Colonic mucosa (tissue), 4 donors: Measurements from ENCODE around the gene RMDN2. TPM values are rescaled to one million over a fixed set of nuclear protein-coding genes. Genes with fewer than 3 reads are reported as not detected.

Experiments used
- DNase-seq: peaks from one replicate; pipeline ENCODE4 v3.0.0-alpha.2; 2020
- H3K27ac ChIP-seq: fragments of 200-600 bp; one replicate; pipeline ENCODE4 v1.8.0; 2021
- H3K27me3 ChIP-seq: fragments of 200-600 bp; one replicate; pipeline ENCODE4 v1.8.0; 2021
- H3K36me3 ChIP-seq: fragments of 200-600 bp; one replicate; pipeline ENCODE4 v1.8.0; 2021
- H3K4me1 ChIP-seq: fragments of 200-600 bp; one replicate; pipeline ENCODE4 v1.8.0; 2021; ENCODE audit warnings: mild to moderate bottlenecking
- H3K4me3 ChIP-seq: fragments of 200-600 bp; one replicate; pipeline ENCODE4 v1.8.0; 2021
- H3K9ac ChIP-seq, 2 donors: one replicate each; pipeline ENCODE4 v1.7.0; 2013; ENCODE audit warnings: control low read depth in 2 of 2, low read depth in 2 of 2, low read length in 2 of 2
- H3K9me3 ChIP-seq: fragments of 200-600 bp; one replicate; pipeline ENCODE4 v1.8.0; 2021
- intact Hi-C: fragments of 100-400 bp; cut with DNase I; formaldehyde crosslinking; loops from one replicate; pipeline ENCODE4 v1.14.1; 2022
- total RNA-seq, 2 donors: library from RNA; stranded (reverse); fragmentation: NEBNext Ultra II Directional in 1 of 2; extraction: Animal tissue kit (Norgen Biotek cat#: 25700) in 1 of 2; gene quantifications; one replicate each; pipeline ENCODE4 v1.2.1, GENCODE V29; 2021
- TF ChIP-seq, protein P1 (sequence below): fragments of 200-600 bp; IDR thresholded peaks from one replicate; pipeline ENCODE4 v1.8.0; 2022; ENCODE audit warnings: antibody characterized with exemption, mild to moderate bottlenecking
- donor health status: healthy.
- donor health status: DM: no; HTN: no; CAD: no.
- donor health status: DM: no; HTN: no; CAD: no.

RMDN2 gene
- total RNA-seq, 2 donors from 2014 or later = 19.8 to 26.5 TPM

DNA sequence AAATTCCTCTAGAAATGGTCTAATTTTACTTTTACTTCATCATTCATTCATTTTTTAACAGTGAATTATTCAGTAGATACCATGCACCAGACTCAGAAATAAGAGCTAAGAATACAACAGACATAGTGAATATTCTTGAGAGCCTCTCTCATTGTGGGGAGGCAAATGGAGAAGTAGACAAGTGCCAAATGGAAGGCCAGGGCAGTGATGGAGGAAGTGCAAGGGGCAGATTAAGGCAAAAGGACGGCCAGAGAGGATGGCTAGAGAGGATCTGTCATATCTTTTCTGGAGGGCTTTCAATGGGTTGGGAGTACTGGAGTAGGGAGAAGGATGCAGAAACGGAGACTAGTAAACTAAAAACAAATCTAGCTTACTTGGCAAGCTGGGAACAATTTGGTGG is 19.0 kb upstream of the RMDN2 start:
- no peaks in the 10 kb centered on the region for H3K36me3 ChIP-seq
- intact Hi-C loops = no loop called here
- no peaks in the 10 kb centered on the region for H3K4me1 ChIP-seq
- no peak overlapping the region for H3K4me3 ChIP-seq
- H3K9ac ChIP-seq = no peak overlapping the region
- no peaks in the 10 kb centered on the region for H3K9me3 ChIP-seq
- no peak overlapping the region for H3K27ac ChIP-seq
- H3K27me3 ChIP-seq = no peaks in the 10 kb centered on the region
- TF ChIP-seq, protein P1, sequence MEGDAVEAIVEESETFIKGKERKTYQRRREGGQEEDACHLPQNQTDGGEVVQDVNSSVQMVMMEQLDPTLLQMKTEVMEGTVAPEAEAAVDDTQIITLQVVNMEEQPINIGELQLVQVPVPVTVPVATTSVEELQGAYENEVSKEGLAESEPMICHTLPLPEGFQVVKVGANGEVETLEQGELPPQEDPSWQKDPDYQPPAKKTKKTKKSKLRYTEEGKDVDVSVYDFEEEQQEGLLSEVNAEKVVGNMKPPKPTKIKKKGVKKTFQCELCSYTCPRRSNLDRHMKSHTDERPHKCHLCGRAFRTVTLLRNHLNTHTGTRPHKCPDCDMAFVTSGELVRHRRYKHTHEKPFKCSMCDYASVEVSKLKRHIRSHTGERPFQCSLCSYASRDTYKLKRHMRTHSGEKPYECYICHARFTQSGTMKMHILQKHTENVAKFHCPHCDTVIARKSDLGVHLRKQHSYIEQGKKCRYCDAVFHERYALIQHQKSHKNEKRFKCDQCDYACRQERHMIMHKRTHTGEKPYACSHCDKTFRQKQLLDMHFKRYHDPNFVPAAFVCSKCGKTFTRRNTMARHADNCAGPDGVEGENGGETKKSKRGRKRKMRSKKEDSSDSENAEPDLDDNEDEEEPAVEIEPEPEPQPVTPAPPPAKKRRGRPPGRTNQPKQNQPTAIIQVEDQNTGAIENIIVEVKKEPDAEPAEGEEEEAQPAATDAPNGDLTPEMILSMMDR = no peak
- no peak for DNase-seq

GRCh38 chr2:37907501-37908225 is 17.4 kb upstream of the RMDN2 start:
- H3K4me3 ChIP-seq = no peak overlapping the region
- intact Hi-C loops = no loop called here
- no peak overlapping the region for H3K9ac ChIP-seq
- TF ChIP-seq, protein P1 = no peak
- H3K4me1 ChIP-seq = no peaks in the 10 kb centered on the region
- no peaks in the 10 kb centered on the region for H3K36me3 ChIP-seq
- H3K27me3 ChIP-seq = no peaks in the 10 kb centered on the region
- H3K27ac ChIP-seq = no peak overlapping the region
- H3K9me3 ChIP-seq = no peaks in the 10 kb centered on the region
- DNase-seq = no peak

DNA sequence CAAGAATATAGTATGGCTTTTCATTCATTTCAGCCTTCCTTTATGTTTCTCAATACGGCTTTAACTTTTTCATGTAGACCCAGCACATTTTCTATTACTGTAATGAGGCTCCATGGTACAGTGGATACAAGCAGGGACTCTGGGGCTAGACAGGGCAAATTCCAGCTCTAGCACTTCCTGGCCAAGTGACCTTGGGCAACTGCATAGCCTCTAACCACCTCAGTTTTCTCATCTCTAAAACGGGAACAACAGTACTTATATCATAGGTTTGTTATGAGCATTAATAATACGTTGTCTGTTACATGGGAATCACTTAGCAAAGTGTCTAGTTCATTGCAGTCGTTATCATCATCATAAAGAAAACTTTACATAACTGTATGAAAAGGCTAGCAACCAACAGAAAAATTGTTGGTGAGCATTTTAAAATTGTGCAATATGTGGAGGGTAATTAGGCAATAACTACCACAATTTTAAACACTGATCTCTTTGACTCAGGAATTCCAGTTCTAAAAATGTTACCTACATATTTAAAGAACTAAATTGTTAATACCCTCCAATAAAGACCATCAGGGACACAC is 13.7 kb upstream of the RMDN2 start:
- TF ChIP-seq, protein P1 = no peak
- Histone ChIP-seq H3K4me3 (no peak overlapping the region), H3K4me1 (peaks cover 5% of the 10 kb centered on the region), H3K9me3 (no peaks in the 10 kb centered on the region), H3K27me3 (no peaks in the 10 kb centered on the region), H3K9ac (no peak overlapping the region), H3K27ac (no peak overlapping the region), H3K36me3 (no peaks in the 10 kb centered on the region)
- no peak for DNase-seq
- intact Hi-C loops = no loop called here

- no peaks in the 10 kb centered on the region for H3K27me3 ChIP-seq
- H3K9me3 ChIP-seq = no peaks in the 10 kb centered on the region
- intact Hi-C loops = no loop called here
- no peak overlapping the region for H3K27ac ChIP-seq
- no peak for DNase-seq
- H3K4me1 ChIP-seq = peaks cover 7% of the 10 kb centered on the region
- H3K9ac ChIP-seq = no peak overlapping the region
- H3K36me3 ChIP-seq = no peaks in the 10 kb centered on the region
- no peak overlapping the region for H3K4me3 ChIP-seq
- TF ChIP-seq, protein P1 = no peak
Observed at GRCh38 chr2:37912056-37912455, 13.0 kb upstream of the RMDN2 start.

GRCh38 chr2:37912616-37913015 is 12.5 kb upstream of the RMDN2 start:
- intact Hi-C loops = no loop called here
- H3K9ac ChIP-seq = no peak overlapping the region
- no peaks in the 10 kb centered on the region for H3K36me3 ChIP-seq
- H3K4me1 ChIP-seq = peaks cover 7% of the 10 kb centered on the region
- H3K4me3 ChIP-seq = no peak overlapping the region
- DNase-seq = no peak
- TF ChIP-seq, protein P1 = no peak
- no peaks in the 10 kb centered on the region for H3K9me3 ChIP-seq
- H3K27ac ChIP-seq = no peak overlapping the region
- no peaks in the 10 kb centered on the region for H3K27me3 ChIP-seq
